ENCODE measurements around the gene IMPDH1.

The IMPDH1 gene

GRCh38 chr7:128380483-128381106 lies 29.2 kb downstream of the IMPDH1 start:
- Histone ChIP-seq H3K27me3 (ENCODE audit: low read depth, low read length) (no peaks in the 10 kb centered on the region), H2AFZ (ENCODE audit: low read depth, low read length) (no peak overlapping the region), H3K36me3 (replicated peaks; ENCODE audit: low read depth, low read length) (no peaks in the 10 kb centered on the region), H3K4me1 (ENCODE audit: low read length) (no peaks in the 10 kb centered on the region; the same call in 1 of the 2 replicates), H3K27ac (ENCODE audit: low read length) (no peak overlapping the region), H3K79me2 (ENCODE audit: low read length) (no peaks in the 10 kb centered on the region), H3K9ac (ENCODE audit: low read length) (no peak overlapping the region), H3K9me3 (ENCODE audit: insufficient read depth, low read length) (no peaks in the 10 kb centered on the region), H3K4me3 (ENCODE audit: low read length) (no peak overlapping the region), H4K20me1 (ENCODE audit: insufficient read depth, low read length) (no peaks in the 10 kb centered on the region), H3K4me2 (ENCODE audit: low read length) (no peak overlapping the region)
- TF ChIP-seq CTCF (IDR thresholded peaks at IDR 0.05; ENCODE audit: low read depth, low read length) (no peak), EZH2phosphoT487 (IDR thresholded peaks at IDR 0.05; ENCODE audit: low read depth) (no peak)

DNA sequence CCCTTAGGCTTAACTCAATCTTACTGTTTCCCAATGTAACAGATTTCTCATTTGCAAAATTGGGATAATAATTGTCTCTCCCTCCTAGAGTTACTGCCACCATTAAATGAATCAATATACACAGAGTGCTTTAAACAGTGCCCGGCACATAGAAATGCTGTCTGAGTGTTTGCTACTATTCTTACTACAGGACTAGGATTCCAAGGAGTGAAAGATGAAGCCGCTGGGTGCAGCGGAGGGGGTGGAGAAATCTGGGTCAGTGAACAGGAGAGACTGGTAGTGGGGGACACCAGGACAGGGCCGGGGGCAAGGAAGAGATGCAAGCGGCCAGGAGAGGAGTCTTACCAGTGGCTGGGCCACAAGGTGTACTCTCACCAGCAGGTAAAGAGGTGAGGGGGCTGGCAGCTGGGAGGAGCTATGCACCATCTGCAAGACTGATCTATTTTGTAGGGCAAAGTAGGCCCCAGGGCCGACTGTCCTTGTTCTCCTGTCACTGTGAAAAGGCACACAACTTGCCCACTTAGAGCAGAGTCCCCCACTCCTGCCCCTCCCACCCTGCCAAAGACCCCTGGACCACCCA lies 29.8 kb downstream of the IMPDH1 start:
- Histone ChIP-seq H4K20me1 (ENCODE audit: insufficient read depth, low read length) (no peaks in the 10 kb centered on the region), H3K36me3 (replicated peaks; ENCODE audit: low read depth, low read length) (no peaks in the 10 kb centered on the region), H3K79me2 (ENCODE audit: low read length) (no peaks in the 10 kb centered on the region), H3K4me3 (ENCODE audit: low read length) (no peak overlapping the region), H3K27ac (ENCODE audit: low read length) (no peak overlapping the region), H3K4me1 (ENCODE audit: low read length) (no peaks in the 10 kb centered on the region; the same call in 1 of the 2 replicates), H3K4me2 (ENCODE audit: low read length) (no peak overlapping the region), H3K27me3 (ENCODE audit: low read depth, low read length) (no peaks in the 10 kb centered on the region), H3K9ac (ENCODE audit: low read length) (no peak overlapping the region), H3K9me3 (ENCODE audit: insufficient read depth, low read length) (no peaks in the 10 kb centered on the region), H2AFZ (ENCODE audit: low read depth, low read length) (no peak overlapping the region)
- no peak for TF ChIP-seq CTCF (IDR thresholded peaks at IDR 0.05; ENCODE audit: low read depth, low read length)

DNA sequence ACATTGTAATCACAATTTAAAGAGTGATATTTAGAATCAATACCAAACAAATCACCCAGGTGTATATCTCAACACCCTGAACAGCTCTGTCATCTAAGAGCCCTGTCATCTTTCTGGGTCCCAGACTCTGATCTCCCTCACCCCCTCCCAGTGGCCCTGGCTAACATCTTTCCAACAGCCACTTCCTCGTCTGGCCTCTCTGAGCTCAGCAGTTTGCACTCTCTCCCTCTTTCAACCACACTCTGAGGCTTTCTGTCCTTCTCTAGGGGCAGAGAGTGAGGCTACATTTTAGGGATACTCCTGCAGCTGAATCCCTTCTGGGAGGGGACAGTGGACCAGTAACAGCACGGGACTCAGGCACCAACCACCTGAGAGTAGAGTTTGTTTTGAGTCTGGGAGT lies 31.1 kb downstream of the IMPDH1 start:
- 0 out of 2 replicates have a peak overlapping the region, but pooled peaks have one; percentile 36 for H2AFZ ChIP-seq (ENCODE audit: low read depth, low read length)
- peaks cover 3% of the 10 kb centered on the region; the same call in 1 of the 2 replicates for H3K27me3 ChIP-seq (ENCODE audit: low read depth, low read length)
- no peaks in the 10 kb centered on the region for H4K20me1 ChIP-seq (ENCODE audit: insufficient read depth, low read length)
- no peak overlapping the region for H3K9ac ChIP-seq (ENCODE audit: low read length)
- no peaks in the 10 kb centered on the region for H3K9me3 ChIP-seq (ENCODE audit: insufficient read depth, low read length)
- H3K4me2 ChIP-seq (ENCODE audit: low read length) = no peak overlapping the region
- TF ChIP-seq EZH2phosphoT487 (IDR thresholded peaks at IDR 0.05; ENCODE audit: low read depth) (no peak), CTCF (IDR thresholded peaks at IDR 0.05; ENCODE audit: low read depth, low read length) (no peak)
- H3K4me1 ChIP-seq (ENCODE audit: low read length) = no peaks in the 10 kb centered on the region; the same call in 1 of the 2 replicates
- no peaks in the 10 kb centered on the region for H3K79me2 ChIP-seq (ENCODE audit: low read length)
- no peaks in the 10 kb centered on the region for H3K36me3 ChIP-seq (replicated peaks; ENCODE audit: low read depth, low read length)
- H3K27ac ChIP-seq (ENCODE audit: low read length) = no peak overlapping the region
- H3K4me3 ChIP-seq (ENCODE audit: low read length) = no peak overlapping the region

- no peak overlapping the region for H3K9ac ChIP-seq (ENCODE audit: low read length)
- peaks cover 3% of the 10 kb centered on the region; the same call in 1 of the 2 replicates for H3K27me3 ChIP-seq (ENCODE audit: low read depth, low read length)
- H3K9me3 ChIP-seq (ENCODE audit: insufficient read depth, low read length) = no peaks in the 10 kb centered on the region
- H3K4me2 ChIP-seq (ENCODE audit: low read length) = no peak overlapping the region
- no peak for TF ChIP-seq EZH2phosphoT487 (IDR thresholded peaks at IDR 0.05; ENCODE audit: low read depth)
- TF ChIP-seq CTCF (IDR thresholded peaks at IDR 0.05; ENCODE audit: low read depth, low read length) = no peak
- no peaks in the 10 kb centered on the region for H3K36me3 ChIP-seq (replicated peaks; ENCODE audit: low read depth, low read length)
- H3K4me1 ChIP-seq (ENCODE audit: low read length) = no peaks in the 10 kb centered on the region
- H4K20me1 ChIP-seq (ENCODE audit: insufficient read depth, low read length) = no peaks in the 10 kb centered on the region
- H3K79me2 ChIP-seq (ENCODE audit: low read length) = no peaks in the 10 kb centered on the region
- H2AFZ ChIP-seq (ENCODE audit: low read depth, low read length) = no peak overlapping the region
- H3K4me3 ChIP-seq (ENCODE audit: low read length) = no peak overlapping the region
- no peak overlapping the region for H3K27ac ChIP-seq (ENCODE audit: low read length)
Measured at GRCh38 chr7:128376077-128376476, 33.7 kb downstream of the IMPDH1 start.
